ENCODE data around the gene B4GALNT1.
"Not testable (repeated sequence)": the region's sequence is repeated elsewhere in the genome, so short reads cannot be mapped to it uniquely, and the experiment has no call there.

B4GALNT1 gene

DNA sequence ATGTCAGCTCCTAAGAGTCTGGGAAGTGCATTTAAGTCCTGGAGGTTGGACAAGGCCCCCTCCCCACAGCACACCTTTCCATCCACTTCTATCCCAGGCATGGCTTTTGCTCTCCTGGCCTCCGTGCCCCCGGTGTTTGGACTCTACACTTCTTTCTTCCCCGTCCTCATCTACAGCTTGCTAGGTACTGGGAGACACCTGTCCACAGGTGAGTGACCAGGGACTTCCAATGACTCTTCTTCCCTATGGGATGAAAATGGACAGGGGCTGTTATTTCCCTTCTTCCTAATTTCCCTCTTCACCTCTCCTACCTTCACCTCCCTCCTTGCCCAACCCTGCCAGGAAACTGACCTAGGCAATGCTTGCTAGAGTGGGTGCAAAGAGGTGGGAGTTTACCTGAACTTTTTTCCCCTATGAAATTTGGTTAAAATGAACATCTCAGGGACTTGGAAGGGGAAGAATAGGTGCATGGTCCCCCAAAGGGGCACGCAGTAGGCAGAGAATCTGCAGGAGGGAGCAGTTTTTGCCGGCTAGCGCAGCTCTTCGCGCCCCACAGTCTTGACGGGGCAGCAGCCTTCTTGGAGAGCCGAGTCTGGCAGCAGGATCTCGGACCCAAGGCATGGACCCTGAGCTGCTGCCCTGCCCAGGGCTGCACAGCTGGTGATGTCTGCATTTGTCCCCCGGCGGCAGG, 12.6 kb downstream of the B4GALNT1 start:
- ATAC-seq = no peak

DNA sequence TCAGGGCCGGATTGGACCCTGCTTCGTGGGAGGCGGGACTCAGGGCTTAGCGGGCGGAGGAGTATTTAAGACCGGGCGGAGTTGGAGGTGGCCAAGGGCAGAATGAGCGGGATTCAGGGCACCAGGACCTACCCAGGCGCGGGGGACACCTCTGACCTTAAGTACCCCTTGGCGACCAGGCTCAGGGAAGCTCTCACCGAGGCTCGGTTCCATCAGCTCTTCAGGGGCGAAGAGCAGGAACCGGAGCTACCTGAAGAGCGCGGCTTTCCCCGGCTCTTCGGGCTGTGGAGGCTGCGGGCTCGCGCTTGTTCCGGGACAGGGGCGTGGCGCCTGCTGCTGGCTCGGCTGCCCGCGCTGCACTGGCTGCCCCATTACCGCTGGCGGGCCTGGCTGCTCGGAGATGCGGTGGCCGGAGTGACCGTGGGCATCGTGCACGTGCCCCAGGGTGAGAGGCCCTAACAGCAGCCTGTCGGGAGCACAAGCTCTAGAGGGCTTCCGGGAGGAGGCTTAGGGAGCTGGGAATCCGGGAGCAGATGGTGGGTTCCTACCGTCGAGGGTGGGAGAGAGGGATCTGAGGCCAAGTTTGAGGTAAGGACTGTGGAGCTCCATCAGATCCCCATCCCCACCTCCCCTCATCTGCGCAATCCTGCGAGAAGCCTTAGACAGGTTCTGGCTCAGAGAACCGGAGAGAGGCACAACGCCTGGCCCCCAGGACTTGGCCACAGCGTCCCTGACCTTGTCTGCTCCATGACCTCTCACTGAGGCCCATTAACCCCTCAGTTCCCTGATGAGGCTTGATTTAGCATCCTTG, 13.4 kb downstream of the B4GALNT1 start:
- peak in 1 of 2 donors; percentile 31 for ATAC-seq

DNA sequence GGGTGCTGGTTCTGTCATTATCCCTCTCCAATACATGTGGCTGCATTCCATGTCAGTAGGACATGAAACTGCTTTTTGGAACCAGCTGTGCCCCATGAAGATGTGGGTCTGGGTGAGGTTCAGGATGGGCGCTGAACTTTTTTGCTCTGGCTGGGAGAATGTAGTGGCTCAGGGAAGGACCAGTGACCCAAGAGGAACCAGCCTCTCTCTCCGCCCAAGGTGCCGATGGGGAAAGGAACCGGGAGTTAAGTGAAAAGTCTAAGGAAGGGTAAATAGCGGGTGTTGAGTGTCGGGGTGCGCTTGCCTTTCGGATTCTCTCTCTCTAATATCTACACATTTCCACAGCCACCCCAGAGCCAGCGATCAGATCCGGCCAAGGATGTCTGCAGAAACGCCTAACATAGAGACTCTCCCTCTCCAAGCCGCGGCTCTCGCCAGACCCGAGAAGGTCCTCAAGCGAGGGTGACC, 14.0 kb downstream of the B4GALNT1 start:
- no peak for ATAC-seq

DNA sequence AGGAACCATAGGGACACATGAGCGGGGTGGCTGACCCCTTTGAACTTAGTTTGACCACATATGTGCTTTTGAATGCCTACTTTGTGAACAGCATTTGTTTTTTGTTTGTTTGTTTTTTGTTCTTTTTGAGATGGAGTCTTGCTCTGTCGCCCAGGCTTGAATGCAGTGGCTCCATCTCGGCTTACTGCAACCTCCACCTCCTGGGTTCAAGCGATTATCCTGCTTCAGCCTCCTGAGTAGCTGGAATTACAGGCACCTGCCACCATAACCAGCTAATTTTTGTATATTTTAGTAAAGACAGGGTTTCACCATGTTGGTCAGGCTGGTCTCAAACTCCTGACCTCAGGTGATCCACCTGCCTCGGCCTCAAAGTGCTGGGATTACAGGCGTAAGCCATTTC, 14.6 kb downstream of the B4GALNT1 start:
- ATAC-seq = not testable (repeated sequence)

DNA sequence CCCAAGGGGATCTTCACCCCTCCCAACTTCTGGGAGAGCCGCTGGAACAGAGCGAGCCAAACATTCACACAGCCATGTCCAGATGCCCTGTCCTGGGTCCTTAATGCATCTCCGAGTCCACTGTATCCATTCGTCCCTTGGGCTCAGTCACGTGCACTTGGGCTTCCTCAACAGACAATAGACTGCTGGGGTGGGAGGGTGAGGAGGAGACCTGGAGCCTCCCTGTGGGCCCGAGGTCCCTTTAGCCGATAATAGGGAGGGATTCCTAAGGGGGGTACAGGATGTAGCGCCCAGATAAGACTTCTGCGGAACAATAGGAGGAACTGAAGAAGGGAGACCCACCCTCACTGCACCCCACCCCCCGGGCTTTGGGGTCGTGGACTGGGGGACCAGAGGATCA, 15.1 kb downstream of the B4GALNT1 start:
- ATAC-seq = no peak

DNA sequence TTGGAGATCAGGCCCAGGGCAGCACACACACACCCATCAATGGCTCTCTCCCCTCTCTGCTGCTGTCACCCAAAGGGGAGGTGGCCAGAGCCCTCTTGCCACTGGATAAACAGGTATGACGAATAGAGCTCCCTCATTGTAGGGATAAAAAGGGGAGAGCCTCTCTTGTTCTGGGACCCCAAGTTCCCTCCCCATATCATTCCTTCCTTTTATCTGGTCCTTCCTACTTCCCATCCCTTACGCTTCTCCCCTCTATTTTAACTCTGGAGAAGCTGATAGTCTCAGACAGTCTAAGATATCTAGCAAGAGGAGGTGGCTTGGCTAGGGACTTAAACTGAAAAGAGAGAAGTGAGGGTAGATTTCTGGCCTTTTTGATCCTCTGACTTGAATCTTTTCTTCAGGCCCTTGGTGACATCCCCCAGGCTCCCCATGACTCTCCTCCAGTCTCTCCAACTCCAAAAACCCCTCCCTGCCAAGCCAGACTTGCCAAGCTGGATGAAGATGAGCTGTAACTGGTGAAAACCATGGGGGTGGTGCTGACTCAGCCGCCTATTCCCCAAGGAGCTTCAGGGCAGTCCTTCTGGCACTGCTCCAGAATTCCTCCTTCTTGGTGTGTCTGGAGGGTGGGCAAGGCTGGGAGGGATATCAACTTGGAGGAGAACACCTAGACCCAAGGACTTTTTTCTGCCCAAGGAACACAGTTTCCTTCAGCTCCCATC, 16.5 kb downstream of the B4GALNT1 start:
- ATAC-seq = no peak

DNA sequence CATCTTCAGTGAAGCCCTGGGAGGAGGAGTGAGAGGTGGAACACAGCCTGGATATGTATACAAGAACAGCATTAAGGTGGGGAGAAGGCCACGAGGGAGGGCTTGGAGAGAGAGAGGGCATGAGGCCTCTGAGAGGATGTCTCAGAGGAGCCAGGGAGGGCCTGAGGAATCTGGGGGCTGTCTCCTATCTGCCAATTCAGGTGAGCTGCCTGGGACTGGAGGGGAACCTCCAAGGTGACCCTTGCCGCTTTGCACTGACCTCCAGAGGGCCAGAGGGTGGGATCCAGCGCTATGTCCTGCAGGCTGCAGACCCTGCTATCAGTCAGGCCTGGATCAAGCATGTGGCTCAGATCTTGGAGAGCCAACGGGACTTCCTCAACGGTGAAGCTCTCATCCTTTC, 17.4 kb downstream of the B4GALNT1 start:
- no peak for ATAC-seq

DNA sequence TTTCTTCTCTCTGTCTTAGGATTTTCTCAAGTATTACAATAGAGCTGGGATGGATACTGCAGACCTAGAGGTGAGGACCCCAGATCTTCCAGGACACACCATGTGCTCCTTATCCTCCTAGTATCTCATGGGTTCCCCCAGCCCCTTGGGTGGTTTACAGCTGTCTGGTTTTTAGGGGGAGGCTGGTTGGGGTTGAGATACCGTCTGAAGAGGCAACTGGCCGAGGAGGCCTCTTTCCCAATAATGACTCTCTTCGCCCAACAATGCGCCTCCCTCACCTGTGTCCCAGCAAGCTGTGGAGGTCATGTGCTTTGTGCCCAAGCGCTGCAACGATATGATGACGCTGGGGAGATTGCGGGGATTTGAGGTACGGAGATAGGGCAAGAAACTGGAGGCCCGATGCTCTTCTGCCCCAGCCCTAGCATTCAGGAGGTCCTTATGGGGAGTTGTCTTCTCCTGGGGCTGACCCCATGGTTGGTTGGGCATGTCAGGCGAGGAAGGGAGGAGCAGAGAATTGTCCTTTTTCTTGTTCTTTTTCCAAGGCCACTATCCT, 18.0 kb downstream of the B4GALNT1 start:
- ATAC-seq = no peak

DNA sequence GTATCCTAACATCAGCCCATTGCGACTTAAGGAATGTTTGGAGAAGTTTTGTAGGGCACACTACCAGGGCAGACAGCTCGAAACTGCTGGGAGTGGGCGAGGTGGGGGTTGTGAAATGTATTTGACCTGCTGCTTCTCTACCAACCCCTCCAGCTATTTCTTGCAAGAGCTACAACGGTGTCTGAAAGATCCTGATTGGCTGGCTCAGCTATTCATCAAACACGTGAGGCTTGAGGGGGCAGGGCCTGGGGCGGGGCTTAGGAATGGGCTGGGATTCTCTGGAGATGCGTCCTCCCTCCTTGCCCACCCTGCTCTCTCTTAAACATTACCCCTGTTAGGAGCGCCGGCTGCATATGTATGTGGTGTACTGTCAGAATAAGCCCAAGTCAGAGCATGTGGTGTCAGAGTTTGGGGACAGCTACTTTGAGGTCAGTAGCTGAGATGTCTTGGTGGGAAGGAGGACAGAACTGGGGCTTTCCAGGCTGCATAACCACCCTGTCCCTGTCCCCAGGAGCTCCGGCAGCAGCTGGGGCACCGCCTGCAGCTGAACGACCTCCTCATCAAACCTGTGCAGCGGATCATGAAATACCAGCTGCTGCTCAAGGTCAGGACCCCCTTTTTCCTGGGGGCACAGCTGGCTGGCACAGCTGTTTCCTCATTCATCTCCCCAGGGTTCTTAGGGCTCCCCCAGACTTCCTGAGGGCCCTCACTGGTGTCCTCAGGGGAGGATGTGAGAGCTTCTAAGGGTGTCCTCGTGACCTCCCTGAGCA, 18.6 kb downstream of the B4GALNT1 start:
- no peak for ATAC-seq

DNA sequence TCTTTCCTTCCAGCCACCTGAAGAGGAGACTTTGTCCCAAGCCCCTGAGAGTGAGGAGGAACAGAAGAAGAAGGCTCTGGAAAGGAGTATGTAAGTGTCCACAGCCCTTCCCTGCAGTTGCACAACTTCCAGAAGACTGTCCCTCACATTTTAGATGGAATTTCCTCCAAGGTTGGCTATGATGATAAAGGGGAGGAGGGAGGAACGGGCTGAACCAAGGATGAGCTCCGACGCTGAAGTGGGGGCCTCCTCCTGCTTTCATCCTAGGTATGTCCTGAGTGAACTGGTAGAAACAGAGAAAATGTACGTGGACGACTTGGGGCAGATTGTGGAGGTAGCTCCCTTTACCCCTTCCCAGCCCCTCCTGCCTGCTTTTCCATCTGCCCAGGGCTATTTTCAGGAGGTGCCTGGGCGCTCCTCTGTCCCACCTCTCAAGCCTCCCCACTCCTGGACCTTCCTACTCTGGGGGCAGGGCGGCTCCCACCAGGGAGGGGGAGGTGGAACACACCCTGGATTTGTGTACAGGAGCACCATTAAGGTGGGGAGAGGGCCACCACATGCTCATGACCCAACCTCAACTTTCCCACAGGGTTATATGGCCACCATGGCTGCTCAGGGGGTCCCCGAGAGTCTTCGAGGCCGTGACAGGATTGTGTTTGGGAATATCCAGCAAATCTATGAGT, 19.4 kb downstream of the B4GALNT1 start:
- ATAC-seq = no peak

DNA sequence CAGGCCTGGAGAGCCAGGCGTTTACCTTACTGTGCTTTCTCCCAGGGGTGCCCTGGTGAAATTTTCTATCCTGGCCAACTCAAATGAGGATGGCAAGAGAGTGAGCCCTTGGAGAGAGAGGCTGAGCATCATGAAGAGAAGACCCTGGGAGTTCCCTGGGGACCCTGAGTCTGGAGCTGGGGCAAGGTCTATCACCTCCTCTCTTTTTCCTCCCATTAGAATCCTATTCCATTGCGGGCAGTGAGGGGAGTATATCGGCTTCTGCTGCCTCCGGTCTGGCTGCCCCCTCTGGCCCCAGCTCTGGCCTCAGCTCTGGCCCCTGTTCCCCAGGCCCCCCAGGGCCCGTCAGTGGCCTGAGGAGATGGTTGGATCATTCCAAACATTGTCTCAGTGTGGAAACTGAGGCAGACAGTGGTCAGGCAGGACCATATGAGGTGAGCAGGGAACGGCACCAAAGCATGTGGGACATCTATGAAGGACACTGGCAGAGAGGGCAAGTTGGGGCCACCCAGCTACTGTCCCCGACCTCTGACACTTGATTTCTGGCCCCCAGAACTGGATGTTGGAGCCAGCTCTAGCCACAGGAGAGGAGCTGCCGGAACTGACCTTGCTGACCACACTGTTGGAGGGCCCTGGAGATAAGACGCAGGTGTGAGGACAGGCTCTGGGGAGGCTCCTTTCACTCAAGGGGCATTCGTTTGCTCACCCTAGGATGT, 20.1 kb downstream of the B4GALNT1 start:
- no peak for ATAC-seq

DNA sequence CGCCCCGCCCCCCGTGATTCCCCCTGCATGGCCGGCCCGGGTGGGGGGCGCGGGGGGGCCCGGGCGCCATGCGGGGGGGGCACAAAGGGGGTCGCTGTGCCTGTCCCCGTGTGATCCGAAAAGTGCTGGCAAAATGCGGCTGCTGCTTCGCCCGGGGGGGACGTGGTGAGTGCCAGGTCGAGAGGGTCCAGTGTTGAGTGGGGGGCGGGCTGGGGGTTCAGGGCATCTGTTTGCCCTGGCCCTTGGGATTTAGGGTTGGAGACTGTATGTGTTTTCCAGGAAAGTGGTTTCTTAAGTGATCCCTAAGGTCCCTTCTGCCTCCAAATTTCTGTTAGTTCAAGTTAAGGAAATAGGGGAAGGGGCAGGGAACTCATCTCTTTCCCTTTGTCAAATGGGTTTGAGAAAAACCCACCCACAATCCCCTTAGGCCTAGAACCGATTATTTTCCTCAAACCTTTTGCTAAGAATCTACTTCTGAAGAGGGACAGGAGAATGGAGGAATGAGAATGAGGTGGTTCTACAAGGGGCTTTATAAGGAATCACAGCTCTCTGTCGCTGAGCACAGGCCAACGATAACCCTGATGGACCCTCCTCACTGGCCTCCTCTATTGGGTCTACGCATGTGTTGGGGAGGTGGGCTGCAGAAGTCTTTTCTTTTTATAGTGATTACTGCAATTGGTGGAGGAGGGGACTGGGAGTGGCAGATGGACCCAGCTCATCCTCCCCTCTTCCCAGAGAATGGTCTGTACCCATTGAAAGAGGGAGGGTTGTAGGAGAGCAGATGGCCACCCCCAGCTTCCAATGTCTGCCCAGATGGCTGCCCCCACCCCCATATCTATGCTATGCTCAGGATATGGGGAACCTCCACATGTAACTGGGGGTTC, 20.9 kb downstream of the B4GALNT1 start:
- ATAC-seq = no peak

DNA sequence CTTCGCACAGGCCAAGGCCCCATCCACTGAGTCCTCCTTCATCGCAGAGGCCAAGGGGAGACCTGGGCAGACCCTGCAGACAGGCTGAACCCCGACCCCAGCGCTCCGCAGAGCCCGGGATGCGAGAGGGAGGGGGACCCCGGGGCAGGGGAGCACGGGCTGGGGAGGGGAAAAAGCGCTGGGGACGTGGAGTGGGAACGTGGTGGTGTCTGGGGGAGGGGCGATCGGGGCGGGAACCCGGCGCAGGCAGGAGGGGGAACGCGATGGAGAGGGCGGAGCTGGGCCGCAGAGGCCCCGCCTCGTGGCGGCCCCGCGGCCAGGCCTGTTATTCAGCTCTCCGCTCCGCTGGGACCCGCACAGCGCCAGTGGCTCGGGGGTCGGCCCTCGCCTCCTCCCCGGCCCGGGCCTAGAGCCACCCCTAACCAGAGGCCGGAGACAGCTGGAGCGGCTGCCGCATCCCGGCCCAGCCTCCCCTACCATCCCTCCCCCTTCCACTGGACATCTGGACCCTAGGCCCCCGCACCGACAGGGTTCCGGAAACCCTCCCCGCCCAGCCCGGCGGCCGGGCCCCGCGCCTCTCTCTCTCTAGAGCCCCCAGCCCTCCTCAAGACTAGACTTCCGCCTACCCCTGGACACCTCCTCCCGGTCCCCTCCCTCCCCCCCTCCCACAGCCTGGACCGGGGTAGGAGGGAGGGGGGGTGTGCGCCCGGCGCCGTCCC, 21.7 kb downstream of the B4GALNT1 start, which contains the start of gene ARHGEF25:
ARHGEF25 (plus strand) TSS at position 328 of the 719 bp plus-strand sequence. CDS start 460 bp downstream, outside the sequence.
- peak; percentile 76 to 79 for ATAC-seq

DNA sequence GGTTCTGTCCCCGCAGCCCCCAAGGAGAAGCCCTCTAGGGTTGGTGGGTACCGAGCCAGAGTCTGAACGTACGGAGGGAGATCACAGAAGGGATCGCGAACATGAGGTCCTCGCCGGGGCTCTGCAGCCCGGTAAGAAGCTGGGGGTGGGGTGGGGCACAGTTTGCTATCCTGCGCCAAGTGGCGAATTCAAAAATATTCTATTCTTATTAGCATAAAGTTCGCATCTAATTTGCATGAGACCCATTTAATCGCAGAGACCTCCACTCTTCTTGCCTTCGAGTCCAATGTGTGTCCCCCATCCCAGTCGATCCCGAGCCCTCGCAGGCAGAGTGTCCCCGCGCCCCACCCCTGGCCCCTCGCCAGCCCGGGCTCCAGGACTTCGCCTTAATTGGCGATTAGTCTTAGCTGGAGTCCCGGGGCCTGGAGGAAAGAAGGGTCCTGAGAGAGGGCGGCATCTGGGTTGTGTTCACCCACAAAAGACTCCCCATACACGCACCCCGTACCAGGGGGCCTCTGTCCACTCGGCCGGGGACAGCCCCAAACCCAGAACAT, 22.4 kb downstream of the B4GALNT1 start:
- peak in 1 of 2 donors; percentile 7 for ATAC-seq

DNA sequence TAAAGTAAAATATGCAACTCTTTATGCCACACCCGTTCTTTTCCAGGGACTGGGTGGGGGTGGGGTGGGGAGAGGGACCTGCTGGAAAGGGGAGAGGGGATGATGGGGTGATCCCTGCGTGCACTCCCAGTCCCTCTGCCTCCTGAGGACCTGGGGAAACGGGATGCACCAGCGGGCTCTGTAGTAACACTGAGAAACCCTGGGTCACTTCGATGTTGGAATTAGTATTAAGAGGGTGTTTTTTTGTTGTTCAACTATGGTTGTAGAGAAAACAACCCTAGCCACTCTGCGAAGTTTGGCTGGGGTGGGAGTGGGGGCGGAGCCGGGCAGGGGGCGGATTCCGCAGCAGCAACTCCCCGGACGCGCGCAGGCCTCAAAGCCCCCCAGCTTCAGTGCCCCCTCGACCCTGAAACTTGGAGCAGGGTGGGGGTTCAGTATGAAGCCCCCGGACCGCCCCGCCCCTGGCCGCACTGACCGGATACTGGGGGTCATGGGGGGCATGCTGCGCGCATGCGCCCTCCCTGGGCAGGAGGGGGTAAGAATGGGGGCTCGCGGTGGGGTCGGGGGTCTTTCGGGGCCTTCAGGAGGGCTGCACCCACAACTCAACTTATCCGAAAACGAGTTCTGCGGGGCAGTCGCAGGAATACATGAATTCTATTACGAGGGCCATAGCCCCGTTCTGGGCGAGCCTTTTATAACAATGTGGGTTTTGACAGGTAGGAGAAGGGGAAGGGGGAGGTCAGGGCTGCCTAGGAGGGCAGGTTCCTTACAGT, 23.0 kb downstream of the B4GALNT1 start:
- ATAC-seq = no peak

DNA sequence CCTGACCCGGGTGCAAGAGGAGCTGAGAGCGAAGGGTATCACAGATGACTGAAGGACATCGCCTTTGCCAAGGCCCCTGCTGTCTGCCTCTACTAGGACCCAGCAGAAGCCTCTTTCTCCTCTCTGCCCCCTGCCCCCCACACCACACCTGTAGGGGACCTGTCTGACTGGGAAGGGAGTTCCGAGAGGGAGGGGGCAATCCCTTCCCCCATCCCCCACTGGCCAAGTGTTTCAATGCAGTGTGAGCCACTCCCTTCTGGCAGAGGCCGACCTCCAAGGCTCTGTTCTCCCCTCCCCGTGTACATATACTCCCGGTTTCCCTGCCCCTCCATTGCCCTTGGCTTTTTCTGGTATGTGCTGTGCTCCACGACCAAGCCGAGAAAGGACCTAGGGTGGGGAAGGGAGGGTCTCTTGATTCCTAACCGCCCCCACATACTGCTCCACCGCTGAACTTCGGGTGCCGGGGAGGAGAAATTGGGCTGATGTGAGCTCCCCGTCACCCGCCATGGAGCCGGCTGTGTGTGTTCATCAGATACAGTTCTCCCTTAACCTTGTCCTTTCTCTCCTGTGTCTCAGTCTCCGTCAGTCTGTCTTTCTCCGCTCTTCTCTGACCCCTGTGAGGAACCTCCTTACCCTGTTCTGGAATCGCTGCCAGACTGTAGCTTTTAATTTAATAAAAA, 23.8 kb downstream of the B4GALNT1 start:
- no peak for ATAC-seq

DNA sequence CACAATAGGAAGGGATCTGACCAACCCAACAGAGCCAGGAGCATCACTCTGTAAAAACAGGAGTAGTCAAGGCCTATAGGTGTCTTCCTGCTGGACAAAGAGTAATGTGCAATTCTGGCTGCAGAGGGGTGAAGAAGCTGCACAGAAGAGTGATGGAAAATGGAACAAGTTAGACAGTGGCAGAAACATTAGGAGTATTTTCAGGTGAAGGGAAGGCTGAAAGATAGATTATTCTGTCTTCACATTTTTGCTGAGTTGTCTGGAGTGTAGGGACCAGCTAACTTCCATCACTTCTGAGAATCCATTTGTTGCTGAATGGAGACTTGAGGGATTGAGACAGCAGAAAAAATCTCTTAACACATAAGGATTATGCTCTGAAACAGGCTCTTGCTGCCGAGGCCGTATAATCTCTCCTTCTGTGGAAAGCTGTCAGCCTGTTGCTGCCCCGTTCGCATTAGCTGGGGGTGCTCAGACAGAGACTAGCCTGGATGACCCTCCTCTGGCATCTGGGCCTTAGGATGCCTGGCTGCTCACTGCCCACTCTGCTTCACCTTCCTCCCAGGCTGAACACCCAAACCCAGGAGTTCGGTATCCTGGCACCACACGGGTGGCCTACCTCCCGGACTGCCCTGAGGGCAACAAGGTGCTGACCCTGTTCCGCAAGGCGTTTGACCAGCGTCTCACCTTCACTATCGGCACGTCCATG, 24.9 kb downstream of the B4GALNT1 start:
- no peak for ATAC-seq

Measured in activated CD4-positive, CD25-positive, alpha-beta regulatory T cell treated with anti-CD3 and anti-CD28 coated beads, Interleukin-2, amount 50 U/mL, for 24 hours (primary cell).